Inflammatory macrophage (primary cell): Measurements from ENCODE around the gene FZD8.

Source experiments
- DNase-seq, 2 donors: peaks; one replicate each; pipeline ENCODE4 v3.0.0-alpha.2; 2020 to 2022

Gene FZD8

GRCh38 chr10:35605191-35605590 lies 36.9 kb downstream of the FZD8 start, which contains the start of gene GJD4:
Gene GJD4 (plus strand): TSS chr10:35605341. CDS start chr10:35605568, 227 bp downstream.
- no peak for DNase-seq

- DNase-seq, result no peak
Observed at GRCh38 chr10:35600193-35600592, 41.9 kb downstream of the FZD8 start.

GRCh38 chr10:35598379-35598778 lies 43.7 kb downstream of the FZD8 start:
- no peak for DNase-seq

GRCh38 chr10:35595106-35595505 lies 47.0 kb downstream of the FZD8 start:
- no peak for DNase-seq

GRCh38 chr10:35594115-35595079 lies 47.7 kb downstream of the FZD8 start:
- DNase-seq, result no peak

GRCh38 chr10:35592441-35592840 lies 49.7 kb downstream of the FZD8 start:
- DNase-seq, result no peak

- DNase-seq, result no peak
Observed at GRCh38 chr10:35588836-35589235, 53.3 kb downstream of the FZD8 start.
